Measurements from ENCODE around the gene HOXA2. TPM values are rescaled to one million over a fixed set of nuclear protein-coding genes. Genes with fewer than 3 reads are reported as not detected.

Gene HOXA2
- total RNA-seq (2014; rRNA removed; shearing (Covaris generic)) (0.25 TPM in 1 of 2 replicates, not detected in the other), total RNA-seq (2022) (0.42 TPM in 1 of 2 replicates, not detected in the other), Bru-seq, nascent RNA (percentile 39 among the genes with signal in this experiment), BruChase-seq, experiment 1, labeled RNA remaining after a 6-hour chase (percentile 20 among the genes with signal in this experiment), BruChase-seq, experiment 2, labeled RNA remaining after a 2-hour chase (percentile 28 among the genes with signal in this experiment)
- long read RNA-seq, result 0 reads

- TF ChIP-seq EZH2phosphoT487 (IDR thresholded peaks at IDR 0.05; ENCODE audit: borderline replicate concordance, low read depth, low read length) (no peak), CTCF (conservative IDR thresholded peaks at IDR 0.05; ENCODE audit: low read length) (no peak)
- H3K4me3 ChIP-seq (ENCODE audit: low read depth, low read length, poor library complexity, severe bottlenecking), result no peak within 1 kb of the TSS
- no peak for DNase-seq (ENCODE audit: low spot score)
- no peaks in the 10 kb centered on the region for H3K79me2 ChIP-seq (ENCODE audit: insufficient read depth, low read depth, low read length)
- no peaks in the 10 kb centered on the region for H3K4me1 ChIP-seq (ENCODE audit: insufficient read depth, low read length, poor library complexity, severe bottlenecking)
- H3K9me3 ChIP-seq (ENCODE audit: low read length), result no peaks in the 10 kb centered on the region
- no peak within 1 kb of the TSS for H3K4me2 ChIP-seq (ENCODE audit: low read length)
- BruUV-seq (replicated peaks), result no TSS peak
- H4K20me1 ChIP-seq (ENCODE audit: insufficient read depth, low read length), result no peaks in the 10 kb centered on the region
- no peaks in the 10 kb centered on the region for H3K9me2 ChIP-seq (ENCODE audit: insufficient read depth, low read length)
- H3K36me3 ChIP-seq (ENCODE audit: insufficient read depth, low read length), result no peaks in the 10 kb centered on the region
- POLR2A ChIA-PET, result no interaction called here
- no peak within 1 kb of the TSS for H2AFZ ChIP-seq (ENCODE audit: low read length)
- no peak within 1 kb of the TSS for H3K27ac ChIP-seq (ENCODE audit: low read depth, low read length, poor library complexity, severe bottlenecking)
- intact Hi-C loops (cut with micrococcal nuclease; ENCODE audit: unreplicated experiment), result no loop called here
- CTCF ChIA-PET (ENCODE audit: unreplicated experiment), result no interaction called here
Observed at GRCh38 chr7:27102581-27103442, at the start of gene HOXA2. Gene HOXA2 (minus strand): TSS chr7:27102683. CDS start chr7:27102500, 183 bp downstream.

- H3K36me3 ChIP-seq (ENCODE audit: insufficient read depth, low read length), result no peaks in the 10 kb centered on the region
- intact Hi-C loops (cut with micrococcal nuclease; ENCODE audit: unreplicated experiment), result loop anchor here (2.0 to 10.0 kb wide), 3 partner anchors 55 to 1257 kb away; no protein-coding TSS in a partner anchor
- peak overlapping the region; percentile 94 for H3K4me2 ChIP-seq (ENCODE audit: low read length)
- H3K9me3 ChIP-seq (ENCODE audit: low read length), result no peaks in the 10 kb centered on the region
- peak overlapping the region; percentile 75 for H3K4me3 ChIP-seq (ENCODE audit: low read depth, low read length, poor library complexity, severe bottlenecking)
- H3K27ac ChIP-seq (ENCODE audit: low read depth, low read length, poor library complexity, severe bottlenecking), result no peak overlapping the region
- ChIA-PET POLR2A (interaction anchor here (0.8 to 1.5 kb wide), 4 partner anchors 8 to 288 kb away, joined by 3 to 4 read pairs (median 4); no protein-coding TSS in a partner anchor), CTCF (ENCODE audit: unreplicated experiment) (no interaction called here)
- TF ChIP-seq CTCF (conservative IDR thresholded peaks at IDR 0.05; ENCODE audit: low read length) (no peak), EZH2phosphoT487 (IDR thresholded peaks at IDR 0.05; ENCODE audit: borderline replicate concordance, low read depth, low read length) (no peak)
- DNase-seq (ENCODE audit: low spot score), result no peak
- BruUV-seq (replicated peaks), result TSS peak; percentile 90
- H4K20me1 ChIP-seq (ENCODE audit: insufficient read depth, low read length), result no peaks in the 10 kb centered on the region
- H2AFZ ChIP-seq (ENCODE audit: low read length), result peak overlapping the region; percentile 95
- H3K9me2 ChIP-seq (ENCODE audit: insufficient read depth, low read length), result no peaks in the 10 kb centered on the region
- H3K4me1 ChIP-seq (ENCODE audit: insufficient read depth, low read length, poor library complexity, severe bottlenecking), result peaks cover 54% of the 10 kb centered on the region
- peaks cover 8% of the 10 kb centered on the region; the same call in 1 of the 2 replicates for H3K79me2 ChIP-seq (ENCODE audit: insufficient read depth, low read depth, low read length)
Observed at GRCh38 chr7:27151341-27151930, 49.0 kb upstream of the HOXA2 start.

All from OCI-LY7 (cell line).